NCI-H774 (cell line): ENCODE measurements around the gene KRT1.

Experiments
- DNase-seq: peaks from one replicate; lab custom pipeline; 2025; lab: John Stamatoyannopoulos, UW

Gene KRT1

DNA sequence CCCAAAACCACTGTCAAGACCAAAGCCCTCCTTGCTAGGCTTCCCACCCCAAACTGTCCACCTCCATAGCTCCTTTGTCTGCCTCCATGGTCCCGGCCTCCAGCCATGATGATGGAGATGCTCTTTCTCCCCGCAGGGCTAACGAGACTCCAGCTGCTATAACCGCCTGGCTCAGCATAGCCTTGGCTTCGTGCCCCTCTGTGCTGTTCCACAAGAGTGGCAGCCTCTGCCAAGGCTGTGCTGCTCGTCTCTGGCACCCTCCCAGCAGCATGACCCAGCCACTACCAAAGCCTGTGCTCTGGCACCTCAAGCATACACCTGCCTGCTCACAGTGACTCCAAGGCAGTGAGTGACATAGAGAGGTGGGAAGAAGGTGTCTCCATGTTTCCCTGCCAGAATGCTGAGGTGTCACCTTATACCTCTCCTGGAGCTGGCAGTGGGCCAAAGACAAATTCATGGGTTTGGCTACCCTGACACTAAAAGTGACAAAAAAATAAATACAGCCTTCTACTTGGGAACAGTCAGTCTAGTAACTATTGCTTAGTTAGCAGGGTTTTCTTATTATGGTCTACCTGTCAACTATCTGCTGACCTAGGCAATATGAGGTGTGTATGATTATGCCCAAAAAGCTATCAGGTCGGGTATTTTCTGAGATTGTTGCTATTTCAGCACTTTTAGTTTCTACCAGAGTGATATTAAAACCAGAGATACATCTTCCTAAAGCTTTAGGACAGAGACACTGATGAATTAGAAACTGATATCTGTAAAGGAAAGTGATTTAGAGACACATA, 45.7 kb downstream of the KRT1 start:
- DNase-seq: no peak

DNA sequence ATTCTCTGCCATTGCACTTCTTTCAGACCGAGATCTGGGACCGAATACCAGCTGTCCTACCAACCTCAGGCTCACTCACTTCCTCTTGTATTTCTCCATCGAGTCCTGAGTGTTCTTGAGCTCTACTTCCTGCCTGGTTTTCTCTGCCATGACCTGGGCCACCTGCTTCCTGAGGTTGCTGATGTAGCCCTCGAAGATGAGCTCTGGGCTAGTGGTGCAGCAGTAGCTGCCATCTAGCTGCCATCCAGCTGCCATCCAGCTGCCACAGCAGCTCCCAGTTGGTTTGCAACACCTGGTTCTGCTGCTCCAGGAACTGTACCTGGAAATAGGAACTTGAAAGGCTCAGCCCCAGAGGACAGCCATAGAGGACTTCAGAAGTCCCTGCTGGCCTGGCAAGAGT, 46.8 kb downstream of the KRT1 start:
- no peak for DNase-seq

DNA sequence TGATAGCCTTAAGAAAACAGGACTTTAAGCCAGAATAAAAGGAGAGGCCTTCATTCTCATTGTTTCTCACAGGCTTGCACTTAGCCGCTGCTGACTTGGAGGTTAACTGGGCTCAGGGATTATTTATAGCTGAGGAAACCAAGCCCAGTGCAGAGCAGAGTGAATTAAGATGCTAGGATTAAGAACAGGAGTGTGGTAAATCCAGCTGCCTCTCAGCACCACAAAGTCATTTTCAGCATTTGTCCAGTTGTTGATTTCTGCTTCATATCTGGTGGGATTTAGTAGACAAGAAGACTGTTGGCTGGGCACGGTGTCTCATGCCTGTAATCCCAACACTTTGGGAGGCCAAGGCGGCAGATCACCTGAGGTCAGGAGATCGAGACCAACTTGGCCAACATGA, 47.6 kb downstream of the KRT1 start:
- DNase-seq: no peak

DNA sequence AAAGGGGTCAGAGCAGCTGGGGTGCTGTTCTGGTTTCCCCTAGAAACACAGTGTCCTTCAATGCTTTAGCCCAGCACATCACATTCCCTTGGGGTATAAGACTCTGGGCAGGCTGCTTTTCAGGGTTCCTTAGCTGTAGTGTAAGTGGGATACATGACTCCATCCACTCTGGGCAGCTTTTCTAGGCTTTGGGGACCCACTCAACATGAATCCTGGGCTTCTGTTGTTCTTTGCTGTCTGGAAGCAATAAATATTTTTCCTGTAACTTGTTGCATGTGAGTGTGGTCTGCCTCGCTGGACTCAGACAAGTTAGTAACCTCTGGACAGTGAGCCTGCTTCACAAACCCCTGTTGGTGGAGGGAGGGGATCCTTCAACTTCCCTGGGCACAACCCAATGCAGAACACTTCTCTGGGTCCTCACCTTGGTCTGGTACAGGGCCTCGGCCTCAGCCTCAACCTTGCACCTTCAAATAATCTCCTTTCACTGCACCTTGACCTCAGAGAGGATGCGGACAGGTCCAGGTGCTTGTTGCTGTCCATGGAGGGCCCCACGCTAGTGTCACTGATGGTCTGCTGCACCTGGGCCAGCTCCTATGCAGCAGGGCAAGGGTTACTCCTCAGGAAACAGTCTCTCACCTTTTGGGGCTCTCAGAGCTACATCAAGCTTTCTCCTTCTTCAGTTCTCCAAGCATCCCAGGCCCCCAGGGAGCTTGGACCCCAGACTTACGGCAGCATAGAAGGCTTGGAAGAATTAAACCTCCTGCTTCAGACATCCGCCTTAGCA, 48.3 kb downstream of the KRT1 start:
- DNase-seq: no peak

DNA sequence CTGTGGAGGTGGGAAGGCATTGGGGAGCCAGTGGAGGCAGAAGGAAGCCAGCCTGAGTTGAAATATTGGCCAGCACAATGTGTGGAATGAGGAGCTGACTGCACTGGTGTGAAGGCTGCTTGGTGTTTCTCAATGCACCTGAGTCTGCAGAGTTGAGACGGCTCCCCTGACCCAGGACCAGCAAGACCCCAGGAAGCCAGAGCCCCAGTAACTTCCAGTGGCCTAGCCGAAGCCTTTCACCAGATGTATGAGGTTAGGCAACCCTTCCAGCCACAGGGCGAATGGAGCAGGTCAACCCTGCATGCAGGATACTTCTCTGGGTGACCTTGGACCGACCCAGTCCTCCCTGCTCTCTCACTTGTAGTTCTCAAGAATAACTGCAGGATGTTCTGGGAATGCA, 48.9 kb downstream of the KRT1 start:
- DNase-seq: no peak

DNA sequence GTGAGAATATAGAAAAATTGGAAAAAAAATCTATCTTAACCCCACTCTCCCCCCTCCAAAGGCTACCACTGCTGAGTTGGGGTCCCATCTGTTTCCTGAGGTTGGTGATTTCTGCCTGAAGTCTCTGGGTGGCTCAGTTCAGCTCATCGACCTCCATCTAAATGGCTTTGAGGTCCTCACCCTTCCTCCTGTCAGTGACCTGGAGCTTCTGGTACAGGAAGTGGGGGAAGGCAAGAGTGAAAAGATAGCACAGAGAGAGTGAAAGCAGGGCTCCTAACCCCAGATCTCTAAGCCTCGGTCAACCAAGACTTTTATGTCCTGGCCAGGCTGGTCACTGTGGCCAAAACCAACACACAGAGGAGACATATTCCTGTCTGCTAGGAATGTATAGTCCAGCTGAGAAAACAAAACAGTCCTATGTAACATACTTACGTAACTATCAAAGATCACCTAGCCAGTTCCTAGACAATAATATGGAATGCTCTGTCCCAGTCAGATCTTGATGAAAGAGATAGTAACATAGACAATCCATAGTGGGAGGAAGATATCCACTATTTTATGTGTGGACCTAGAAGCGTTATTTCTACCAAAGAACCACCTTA, 49.5 kb downstream of the KRT1 start:
- DNase-seq: no peak

DNA sequence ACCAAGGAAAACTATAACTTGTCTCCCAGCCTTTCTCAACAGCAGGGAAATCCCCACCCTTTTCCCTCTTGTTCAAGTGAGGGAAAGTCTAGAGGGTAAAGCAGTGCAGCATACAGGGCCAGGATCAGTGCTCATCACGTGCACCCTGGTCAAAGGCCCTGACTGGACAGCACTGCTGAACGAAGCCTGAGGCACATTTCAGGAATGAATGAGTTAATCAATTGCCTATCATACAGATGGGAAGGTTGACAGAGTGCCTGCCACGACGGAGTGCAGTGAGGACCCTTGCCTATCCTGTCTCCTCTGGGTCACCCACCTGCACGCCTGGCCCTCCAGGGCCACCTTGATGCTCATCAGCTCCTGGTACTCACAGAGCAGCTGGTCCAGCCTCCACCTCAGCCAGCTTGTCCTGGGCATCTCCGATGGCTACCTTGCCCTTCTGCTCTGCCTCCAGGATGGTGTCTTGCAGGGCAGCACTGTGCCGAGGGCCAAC, 50.2 kb downstream of the KRT1 start:
- no peak for DNase-seq

DNA sequence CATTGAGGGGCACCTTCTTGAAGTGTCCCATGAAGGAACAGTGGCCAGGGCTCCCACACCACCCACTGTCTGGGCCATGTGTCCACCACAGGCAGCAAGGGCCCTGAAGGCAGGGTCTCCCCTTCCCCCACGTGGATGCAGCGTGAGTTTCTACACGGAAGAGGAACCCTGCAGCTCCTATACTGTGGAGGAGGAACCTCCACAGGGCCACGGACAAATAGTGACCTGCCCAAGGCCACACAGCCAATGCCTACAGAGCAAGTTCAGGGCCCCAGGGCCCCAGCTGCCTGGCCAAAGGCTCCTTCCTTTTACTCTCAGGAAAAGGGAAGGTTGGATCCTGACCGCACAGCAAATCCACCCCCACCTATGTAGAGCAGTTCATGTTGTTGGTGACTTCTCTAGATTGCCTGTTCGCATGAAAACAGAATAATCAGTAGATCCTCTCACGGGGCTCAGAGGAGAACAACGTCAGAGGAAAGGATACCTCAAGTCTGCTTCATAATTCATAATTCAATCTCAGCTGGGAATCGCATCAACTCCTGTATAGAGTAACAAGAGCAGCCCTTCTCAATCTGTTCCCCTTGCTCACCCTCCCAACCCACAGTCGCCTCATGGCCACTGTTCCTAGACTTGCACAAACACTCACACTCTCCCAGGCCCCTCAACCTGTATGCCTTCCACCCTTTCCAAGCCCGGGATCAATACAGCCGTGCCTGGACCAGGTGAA, 50.8 kb downstream of the KRT1 start:
- no peak for DNase-seq

DNA sequence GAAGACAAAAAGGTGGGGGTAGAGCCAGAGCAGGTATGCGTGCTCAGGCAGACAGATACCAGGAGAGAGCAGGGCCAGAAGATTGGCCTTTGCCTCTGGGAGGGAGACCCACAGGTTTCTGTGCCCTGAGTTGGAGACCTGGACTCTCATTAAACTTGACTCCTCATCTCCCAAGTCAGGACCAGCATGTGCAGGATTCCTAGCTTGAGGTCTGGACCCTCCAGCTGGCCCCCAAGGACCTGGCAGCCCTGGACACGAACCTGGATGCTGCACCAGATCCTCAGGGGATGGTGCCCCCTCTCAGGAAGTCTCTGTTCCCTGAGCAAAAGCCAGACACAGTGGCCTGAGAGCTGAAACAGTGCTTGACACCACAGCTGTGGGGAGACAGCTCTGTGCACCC, 51.4 kb downstream of the KRT1 start:
- no peak for DNase-seq

DNA sequence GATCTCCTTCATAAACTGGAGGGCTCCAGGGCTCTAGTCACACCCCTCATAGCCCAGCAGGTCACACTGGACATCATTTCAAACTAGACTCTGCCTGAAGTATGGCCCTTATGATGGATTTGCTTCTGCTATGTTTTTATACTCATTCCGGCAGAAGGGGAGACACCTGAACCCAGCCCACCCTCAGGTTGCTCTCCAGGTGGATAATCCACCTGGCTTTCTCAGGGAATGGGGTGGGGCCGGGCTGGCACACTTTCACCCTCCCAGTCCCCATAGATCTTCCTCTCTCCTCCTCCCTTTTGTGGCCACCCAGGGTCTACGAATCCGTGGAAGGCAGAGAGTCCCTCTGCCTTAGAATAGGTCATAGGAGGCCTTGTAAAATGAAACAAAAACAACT, 52.1 kb downstream of the KRT1 start:
- DNase-seq: no peak

DNA sequence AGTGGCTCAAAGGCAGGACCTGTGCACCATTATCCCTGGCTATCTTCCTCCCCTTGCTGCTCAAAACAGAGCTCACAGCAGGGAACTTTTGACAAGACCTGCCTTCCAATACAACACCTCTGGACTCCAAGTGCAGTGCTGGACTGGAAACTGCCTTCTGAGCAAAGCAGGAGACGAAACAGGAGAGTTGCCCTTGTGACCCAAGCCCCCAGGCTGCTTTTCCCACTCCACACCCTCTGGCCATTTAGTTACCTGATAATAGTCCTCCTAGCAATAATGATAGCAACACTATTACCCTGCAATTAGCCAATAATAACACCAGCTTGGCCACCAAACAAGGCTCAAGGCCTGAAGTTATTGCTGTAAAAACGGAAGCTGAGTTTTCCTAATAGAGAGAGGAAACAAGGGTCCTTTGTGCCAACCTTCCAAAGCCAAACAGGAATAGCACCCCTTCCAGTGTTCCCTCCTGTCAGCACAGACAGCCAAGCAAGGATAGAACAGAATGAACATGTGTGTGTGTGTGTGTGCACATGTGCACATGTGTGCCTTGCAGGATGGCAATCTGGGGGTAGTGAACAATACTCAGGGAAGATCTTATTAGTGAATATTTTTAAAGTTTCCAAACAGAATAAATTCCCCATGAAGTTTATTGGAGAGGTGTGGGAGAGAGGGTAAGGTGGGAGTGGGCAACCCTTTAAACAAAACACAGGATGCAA, 52.7 kb downstream of the KRT1 start:
- no peak for DNase-seq
